NCI-H128 (cell line): ENCODE data around the gene ZMYND11.

Experiments
- DNase-seq: peaks from one replicate; lab custom pipeline; 2025; ENCODE audit not compliant: unreplicated experiment; lab: John Stamatoyannopoulos, UW

The ZMYND11 gene

GRCh38 chr10:191703-192518 is 56.7 kb downstream of the ZMYND11 start:
- DNase-seq, result no peak

GRCh38 chr10:194281-194680 is 59.0 kb downstream of the ZMYND11 start:
- no peak for DNase-seq

DNA sequence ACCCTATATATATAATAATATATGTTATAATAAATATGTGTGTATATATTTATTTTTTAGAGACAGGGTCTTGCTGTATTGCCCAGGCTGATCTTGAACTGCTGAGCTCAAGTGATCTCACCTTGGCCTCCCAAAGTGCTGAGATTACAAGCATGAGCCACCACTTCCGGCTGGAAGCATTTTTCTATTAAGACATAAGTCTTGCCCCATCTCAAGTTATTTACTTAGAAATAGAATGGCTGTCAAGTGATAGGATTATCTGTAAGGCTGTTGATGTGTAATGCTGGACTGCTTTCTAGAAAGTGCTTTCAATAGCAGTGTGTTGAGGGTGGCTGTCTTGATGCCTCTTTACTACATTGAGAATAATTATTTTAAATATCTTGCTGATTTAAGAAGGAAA is 65.2 kb downstream of the ZMYND11 start:
- DNase-seq, result no peak

- DNase-seq, result no peak
Measured at GRCh38 chr10:201328-201771, 66.1 kb downstream of the ZMYND11 start.

DNA sequence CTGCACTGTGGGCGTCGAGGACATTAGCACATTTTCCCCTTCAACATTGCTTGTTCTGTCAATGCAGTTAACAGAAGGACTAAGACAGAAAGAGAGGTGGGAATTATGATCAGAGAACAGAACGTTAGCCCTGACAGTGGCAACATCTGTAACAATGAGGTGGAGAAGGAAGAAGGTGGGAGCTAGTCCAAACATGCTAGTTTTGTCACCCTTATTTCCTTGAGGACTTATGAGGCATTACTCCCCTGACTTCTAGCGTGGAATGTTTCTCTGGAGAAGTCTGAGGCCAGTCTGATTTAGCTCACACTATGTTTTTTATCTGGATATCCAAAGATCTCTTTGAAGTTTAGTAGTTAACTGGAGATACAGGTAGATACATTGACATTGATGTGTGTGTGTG is 73.4 kb downstream of the ZMYND11 start:
- DNase-seq, result no peak

GRCh38 chr10:209357-209756 is 74.1 kb downstream of the ZMYND11 start:
- no peak for DNase-seq

GRCh38 chr10:210297-210696 is 75.0 kb downstream of the ZMYND11 start:
- no peak for DNase-seq

GRCh38 chr10:215444-215843 is 80.2 kb downstream of the ZMYND11 start:
- DNase-seq, result no peak

DNA sequence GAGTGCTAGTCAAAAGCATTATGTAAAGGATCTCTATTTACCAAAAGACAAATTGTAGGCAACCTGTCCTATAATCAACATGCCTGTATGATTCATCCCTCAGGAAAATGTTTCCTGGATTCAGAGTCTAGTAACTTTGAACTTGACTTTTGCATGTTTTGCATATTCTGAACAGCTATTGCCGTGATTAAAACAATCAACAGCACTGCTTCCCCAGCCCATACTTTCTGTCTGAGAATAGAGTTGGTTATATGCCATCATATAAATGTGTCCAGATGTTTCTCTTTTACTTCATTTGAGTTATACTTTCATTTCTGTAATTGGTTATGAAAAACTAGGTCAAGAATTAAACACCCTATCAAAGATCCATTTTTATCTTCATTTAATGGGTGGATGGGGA is 83.5 kb downstream of the ZMYND11 start:
- no peak for DNase-seq

- no peak for DNase-seq
Measured at GRCh38 chr10:219731-220472, 84.6 kb downstream of the ZMYND11 start.

DNA sequence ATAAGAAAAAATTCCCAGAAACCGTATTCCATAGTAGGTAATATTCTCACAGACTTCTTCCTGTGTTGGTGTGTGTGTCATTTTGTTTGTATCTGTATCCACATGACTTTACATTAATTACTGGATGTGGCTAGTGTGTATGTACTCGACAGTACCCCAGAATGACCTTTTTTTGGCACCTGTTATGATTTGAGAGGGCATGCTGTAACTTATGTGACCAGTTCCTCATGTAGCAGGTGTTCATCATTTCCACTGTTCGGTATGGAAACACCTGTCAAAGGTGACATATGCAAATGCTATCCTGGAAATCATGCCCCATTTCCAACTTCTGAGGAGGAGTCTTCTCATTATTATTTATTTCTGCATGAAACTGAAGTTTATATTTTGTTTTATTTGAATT is 89.3 kb downstream of the ZMYND11 start:
- no peak for DNase-seq

- no peak for DNase-seq
Measured at GRCh38 chr10:226018-226417, 90.8 kb downstream of the ZMYND11 start.

GRCh38 chr10:227014-227413 is 91.8 kb downstream of the ZMYND11 start:
- DNase-seq, result no peak

DNA sequence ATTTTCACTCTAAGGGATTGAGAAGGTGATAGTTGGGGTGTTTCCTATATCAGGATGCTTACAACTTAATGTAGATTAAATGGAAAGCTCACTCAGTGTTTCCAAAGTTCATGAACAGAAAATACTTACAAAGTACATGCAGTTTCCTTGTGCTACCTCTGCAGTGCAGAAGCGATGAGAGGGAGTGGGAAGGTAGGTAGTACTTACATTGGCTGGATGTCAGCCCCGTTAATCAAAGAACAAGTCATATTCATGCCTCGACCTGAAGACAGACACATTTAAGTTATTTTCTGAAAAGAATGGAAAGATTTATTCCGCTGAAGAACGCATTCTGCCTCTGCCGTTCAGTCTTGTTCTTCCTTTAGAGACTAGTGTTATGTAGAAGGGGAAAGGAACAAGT is 93.1 kb downstream of the ZMYND11 start:
- DNase-seq, result no peak

- no peak for DNase-seq
Measured at GRCh38 chr10:230758-231157, 95.5 kb downstream of the ZMYND11 start.

DNA sequence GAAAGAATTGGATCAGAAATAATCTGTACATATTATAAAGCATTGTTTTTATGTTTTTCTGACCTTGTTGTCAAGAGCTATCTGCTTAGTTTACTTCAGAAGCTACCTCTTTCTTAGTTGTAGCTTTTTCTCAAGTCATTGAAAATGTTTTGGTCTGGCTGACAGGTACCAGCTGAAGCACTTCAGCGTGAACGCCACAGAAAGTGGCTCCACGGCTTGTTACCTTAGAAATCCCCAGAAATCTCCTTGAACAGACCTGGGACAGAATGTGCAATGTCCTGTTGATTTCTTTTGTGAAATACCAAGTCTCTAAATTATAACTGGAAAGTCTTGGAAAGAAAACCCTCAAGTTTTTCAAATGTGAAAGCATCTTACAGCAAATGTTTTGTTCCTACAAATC is 96.8 kb downstream of the ZMYND11 start:
- DNase-seq, result no peak

DNA sequence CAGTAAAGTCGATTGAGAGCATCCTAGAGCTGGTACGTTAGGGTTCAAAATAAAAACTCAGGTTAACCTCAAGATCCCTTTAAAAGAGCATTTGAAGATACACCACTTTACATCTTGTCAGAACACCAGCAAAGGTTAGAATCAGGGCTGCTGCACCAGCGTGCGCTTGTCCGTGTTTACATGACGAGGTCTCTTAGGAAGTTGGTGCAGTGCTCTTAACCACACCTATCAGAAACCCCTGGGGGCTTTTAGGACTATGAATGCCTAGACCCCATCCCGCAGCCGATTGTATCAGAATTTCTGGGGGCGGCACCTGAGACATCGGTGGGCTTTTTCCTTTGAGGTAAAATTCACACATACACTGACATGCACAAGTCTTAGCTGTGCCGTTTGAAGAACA is 97.6 kb downstream of the ZMYND11 start:
- DNase-seq, result no peak

DNA sequence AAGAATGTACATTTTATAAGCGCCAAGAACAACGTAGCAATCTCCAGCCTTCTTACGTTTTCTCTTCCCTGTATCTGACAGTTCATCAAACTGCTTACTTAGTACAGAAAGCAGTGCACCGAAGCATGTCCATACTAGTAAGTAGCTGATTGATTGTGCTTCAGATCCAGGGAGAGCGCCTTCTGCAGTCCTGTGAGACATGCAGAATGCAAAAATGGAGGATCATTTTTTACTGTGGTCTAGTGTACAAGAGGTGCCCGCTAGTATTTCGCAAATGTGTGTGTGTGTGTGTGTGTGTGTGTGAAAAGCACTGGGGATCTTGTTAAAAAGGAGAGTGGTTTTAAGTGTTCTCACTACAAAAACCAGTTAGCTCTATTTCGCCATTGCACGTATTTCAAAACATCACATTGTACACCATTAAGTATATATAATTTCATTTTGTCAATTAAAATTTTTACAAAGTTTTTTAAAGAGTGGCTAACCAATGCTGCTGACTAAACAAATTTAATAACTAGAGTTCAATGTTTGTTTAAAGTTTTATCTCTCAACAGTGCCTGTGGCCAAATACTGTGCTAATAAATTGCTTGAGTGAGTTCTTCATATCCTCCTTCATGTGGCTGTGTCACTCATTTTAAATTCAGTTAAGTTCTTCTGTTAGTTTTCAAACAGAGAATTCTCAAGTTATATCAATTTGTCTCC is 99.6 kb downstream of the ZMYND11 start:
- DNase-seq, result no peak

GRCh38 chr10:235915-236314 is 100.7 kb downstream of the ZMYND11 start:
- DNase-seq, result no peak

GRCh38 chr10:239109-239508 is 103.9 kb downstream of the ZMYND11 start:
- DNase-seq, result no peak

DNA sequence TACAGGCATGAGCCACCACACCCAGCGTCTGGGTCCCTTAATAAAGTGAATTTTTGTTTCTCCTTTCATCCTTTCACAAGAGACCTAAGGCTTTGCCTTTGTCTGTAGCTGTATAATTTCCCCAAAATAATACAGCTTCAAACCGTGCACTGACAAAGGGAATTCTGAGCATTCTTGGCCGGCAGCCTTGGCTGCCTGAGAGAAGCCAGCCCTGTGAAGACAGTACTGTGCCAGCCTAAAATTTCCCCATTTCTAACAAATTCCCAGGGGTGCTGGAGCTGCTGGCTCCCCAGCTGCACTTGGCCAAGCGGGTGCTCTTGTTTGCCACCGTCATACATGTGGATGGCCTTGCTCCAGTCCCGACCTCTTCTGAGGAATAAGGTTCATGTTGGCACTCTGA is 106.2 kb downstream of the ZMYND11 start:
- DNase-seq, result no peak
